Measurements from ENCODE around the gene CYP21A2.
"Not testable (repeated sequence)": the region's sequence is repeated elsewhere in the genome, so short reads cannot be mapped to it uniquely, and the experiment has no call there.

CYP21A2 gene

DNA sequence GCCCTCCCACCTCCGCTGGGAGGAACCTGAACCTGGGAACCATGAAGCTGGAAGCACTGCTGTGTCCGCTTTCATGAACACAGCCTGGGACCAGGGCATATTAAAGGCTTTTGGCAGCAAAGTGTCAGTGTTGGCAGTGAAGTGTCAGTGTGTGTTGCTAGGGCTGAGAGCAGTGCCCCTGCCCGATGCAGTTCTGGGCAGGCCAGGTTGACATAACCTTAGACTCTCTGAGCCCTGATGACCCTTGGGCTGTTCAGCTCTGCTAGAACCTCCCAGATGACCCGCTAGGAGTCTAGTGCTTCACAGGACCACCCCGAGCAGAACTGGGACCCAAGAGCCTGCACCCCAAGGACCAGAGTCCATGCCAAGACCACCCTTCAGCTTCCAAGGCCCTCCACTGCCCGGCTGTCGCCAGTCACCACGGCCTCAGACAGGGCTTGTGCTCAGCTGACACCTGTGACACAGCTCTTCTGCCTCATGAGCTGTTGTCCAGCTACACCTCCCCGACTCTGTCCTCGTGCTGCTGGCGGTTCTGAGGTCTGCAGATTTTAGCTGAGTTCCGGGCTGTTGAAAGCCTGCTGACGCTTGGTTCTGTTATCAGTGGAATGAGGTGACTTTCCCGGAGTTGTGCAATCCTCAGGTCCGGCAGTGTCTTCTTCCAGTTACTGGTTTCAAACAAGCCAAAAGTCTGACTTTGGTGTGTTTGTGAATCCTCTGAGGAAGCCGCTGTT, 2.8 kb upstream of the CYP21A2 start:
- DNase-seq = not testable (repeated sequence)

DNA sequence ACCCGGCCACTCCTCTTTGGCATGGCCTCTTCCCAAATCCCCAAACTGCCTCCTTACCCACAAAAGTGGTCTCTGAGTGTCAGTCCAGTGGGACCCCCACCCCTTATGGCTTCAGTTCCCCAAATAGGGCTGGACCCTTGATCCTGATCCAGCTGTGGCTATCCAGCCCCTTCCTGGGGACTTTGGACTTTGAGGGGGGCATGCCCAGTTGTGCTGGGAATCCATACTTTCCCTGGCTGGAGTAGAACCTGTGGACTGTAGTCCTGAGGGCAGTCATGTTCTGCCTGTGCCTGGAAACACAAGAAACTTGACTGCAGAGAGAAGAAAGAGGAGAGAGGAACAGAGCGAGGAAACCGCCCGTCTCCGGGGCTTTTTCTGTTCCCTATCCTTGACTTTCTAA, 1.1 kb upstream of the CYP21A2 start:
- DNase-seq = not testable (repeated sequence)

DNA sequence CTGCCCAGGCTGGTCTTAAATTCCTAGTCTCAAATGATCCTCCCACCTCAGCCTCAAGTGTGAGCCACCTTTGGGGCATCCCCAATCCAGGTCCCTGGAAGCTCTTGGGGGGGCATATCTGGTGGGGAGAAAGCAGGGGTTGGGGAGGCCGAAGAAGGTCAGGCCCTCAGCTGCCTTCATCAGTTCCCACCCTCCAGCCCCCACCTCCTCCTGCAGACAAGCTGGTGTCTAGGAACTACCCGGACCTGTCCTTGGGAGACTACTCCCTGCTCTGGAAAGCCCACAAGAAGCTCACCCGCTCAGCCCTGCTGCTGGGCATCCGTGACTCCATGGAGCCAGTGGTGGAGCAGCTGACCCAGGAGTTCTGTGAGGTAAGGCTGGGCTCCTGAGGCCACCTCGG, 663 bp downstream of the CYP21A2 start:
- DNase-seq = not testable (repeated sequence)

DNA sequence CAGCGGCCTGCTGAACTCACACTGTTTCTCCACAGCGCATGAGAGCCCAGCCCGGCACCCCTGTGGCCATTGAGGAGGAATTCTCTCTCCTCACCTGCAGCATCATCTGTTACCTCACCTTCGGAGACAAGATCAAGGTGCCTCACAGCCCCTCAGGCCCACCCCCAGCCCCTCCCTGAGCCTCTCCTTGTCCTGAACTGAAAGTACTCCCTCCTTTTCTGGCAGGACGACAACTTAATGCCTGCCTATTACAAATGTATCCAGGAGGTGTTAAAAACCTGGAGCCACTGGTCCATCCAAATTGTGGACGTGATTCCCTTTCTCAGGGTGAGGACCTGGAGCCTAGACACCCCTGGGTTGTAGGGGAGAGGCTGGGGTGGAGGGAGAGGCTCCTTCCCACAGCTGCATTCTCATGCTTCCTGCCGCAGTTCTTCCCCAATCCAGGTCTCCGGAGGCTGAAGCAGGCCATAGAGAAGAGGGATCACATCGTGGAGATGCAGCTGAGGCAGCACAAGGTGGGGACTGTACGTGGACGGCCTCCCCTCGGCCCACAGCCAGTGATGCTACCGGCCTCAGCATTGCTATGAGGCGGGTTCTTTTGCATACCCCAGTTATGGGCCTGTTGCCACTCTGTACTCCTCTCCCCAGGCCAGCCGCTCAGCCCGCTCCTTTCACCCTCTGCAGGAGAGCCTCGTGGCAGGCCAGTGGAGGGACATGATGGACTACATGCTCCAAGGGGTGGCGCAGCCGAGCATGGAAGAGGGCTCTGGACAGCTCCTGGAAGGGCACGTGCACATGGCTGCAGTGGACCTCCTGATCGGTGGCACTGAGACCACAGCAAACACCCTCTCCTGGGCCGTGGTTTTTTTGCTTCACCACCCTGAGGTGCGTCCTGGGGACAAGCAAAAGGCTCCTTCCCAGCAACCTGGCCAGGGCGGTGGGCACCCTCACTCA, 1.4 kb downstream of the CYP21A2 start:
- DNase-seq = not testable (repeated sequence)

DNA sequence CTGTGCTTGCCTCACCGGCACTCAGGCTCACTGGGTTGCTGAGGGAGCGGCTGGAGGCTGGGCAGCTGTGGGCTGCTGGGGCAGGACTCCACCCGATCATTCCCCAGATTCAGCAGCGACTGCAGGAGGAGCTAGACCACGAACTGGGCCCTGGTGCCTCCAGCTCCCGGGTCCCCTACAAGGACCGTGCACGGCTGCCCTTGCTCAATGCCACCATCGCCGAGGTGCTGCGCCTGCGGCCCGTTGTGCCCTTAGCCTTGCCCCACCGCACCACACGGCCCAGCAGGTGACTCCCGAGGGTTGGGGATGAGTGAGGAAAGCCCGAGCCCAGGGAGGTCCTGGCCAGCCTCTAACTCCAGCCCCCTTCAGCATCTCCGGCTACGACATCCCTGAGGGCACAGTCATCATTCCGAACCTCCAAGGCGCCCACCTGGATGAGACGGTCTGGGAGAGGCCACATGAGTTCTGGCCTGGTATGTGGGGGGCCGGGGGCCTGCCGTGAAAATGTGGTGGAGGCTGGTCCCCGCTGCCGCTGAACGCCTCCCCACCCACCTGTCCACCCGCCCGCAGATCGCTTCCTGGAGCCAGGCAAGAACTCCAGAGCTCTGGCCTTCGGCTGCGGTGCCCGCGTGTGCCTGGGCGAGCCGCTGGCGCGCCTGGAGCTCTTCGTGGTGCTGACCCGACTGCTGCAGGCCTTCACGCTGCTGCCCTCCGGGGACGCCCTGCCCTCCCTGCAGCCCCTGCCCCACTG, 2.3 kb downstream of the CYP21A2 start:
- not testable (repeated sequence) for DNase-seq

DNA sequence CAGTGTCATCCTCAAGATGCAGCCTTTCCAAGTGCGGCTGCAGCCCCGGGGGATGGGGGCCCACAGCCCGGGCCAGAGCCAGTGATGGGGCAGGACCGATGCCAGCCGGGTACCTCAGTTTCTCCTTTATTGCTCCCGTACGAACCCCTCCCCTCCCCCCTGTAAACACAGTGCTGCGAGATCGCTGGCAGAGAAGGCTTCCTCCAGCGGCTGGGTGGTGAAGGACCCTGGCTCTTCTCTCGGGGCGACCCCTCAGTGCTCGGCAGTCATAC, 2.8 kb downstream of the CYP21A2 start:
- not testable (repeated sequence) for DNase-seq

DNA sequence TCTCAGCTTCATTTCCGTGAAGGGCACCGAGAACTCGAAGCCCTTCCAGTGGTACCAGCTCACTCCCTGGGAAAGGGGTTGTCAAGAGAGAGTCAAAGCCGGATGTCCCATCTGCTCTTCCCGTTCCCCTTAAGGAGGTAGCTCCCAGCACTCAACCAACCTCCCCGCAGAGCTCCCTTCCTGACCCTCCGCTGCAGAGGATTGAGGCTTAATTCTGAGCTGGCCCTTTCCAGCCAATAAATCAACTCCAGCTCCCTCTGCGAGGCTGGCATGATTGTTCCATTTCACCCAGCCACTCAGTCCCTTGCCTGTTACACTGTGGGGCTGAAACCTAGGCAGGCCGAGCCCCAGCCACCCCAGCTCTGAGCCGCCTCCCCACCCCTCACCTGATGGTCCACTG, 3.2 kb downstream of the CYP21A2 start:
- DNase-seq = not testable (repeated sequence)

DNA sequence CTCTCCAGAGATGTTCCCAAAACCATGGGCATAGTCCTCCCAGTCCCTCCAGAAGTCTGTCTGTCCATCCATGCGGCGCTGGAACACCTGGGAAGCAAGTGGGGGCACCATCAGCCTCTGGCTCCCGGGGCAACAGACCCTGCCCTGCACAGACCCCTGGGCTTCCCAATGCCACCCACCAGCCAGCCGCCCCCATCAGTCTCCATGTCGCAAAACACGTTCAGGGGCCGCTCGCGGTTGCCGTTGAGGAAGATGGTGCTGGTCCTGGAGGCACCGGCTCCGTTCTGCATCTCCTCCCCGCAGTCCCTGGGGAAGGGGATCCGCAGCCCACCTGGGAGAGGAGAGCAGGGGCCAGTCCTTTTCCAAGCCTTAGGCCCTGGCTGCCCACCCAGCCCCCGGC, 4.1 kb downstream of the CYP21A2 start:
- not testable (repeated sequence) for DNase-seq

DNA sequence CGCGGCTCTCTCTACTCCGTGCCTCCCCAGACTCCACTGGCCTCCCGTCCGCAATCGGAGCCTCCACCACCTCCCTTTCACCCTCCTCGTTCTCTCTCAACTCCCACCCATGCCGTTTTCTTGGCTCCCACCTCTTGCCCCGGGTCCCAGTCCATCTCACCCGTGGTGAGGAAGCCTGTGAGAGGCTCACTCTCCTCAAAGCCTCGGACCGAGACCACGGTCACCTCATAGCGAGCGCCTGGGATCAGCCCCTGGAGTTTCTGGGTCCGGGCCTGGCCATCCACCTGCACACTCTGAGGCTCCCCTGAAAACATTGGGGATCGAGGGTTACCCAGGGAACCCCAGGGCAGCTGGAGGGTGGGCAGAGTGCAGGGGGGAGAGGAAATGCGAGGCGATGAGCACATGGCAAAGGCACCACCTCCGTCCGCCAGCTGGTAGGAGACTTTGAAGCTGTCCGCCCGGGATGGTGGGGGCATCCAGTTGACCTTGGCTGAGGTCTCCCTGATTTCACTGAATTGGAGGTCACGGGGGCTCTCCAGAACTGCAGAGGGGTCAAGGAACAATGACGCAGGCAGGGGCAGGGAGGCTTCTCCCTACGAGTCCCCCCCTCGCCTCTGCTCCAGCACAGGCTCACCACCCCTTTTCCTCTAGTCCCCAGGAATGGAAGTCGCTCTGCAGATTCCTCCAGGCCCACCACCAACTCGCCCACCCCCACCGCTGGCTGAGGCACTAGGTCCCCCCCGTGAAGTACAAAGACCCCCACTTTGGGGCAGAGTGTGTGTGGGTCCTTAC, 5.6 kb downstream of the CYP21A2 start:
- DNase-seq = not testable (repeated sequence)

DNA sequence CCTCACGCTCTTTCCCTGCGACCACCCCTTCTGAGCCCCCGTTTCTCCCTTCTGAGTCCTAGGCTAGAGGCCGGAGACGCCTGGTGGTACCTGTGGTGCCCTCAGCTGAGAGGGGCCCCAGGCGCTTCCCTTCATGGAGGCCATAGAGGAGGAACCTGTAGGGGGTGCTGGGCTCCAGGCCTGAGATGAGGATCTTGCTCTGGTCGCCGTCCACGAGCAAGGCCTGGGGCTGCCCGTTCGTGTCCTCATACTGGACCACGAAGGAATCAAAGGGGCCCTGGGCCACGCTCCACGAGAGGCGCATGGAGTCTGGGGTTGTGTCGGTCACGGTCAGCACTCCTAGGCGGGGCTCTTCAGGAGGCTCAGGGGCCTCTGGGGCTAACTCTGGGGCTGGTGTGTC, 6.7 kb downstream of the CYP21A2 start:
- DNase-seq = not testable (repeated sequence)

DNA sequence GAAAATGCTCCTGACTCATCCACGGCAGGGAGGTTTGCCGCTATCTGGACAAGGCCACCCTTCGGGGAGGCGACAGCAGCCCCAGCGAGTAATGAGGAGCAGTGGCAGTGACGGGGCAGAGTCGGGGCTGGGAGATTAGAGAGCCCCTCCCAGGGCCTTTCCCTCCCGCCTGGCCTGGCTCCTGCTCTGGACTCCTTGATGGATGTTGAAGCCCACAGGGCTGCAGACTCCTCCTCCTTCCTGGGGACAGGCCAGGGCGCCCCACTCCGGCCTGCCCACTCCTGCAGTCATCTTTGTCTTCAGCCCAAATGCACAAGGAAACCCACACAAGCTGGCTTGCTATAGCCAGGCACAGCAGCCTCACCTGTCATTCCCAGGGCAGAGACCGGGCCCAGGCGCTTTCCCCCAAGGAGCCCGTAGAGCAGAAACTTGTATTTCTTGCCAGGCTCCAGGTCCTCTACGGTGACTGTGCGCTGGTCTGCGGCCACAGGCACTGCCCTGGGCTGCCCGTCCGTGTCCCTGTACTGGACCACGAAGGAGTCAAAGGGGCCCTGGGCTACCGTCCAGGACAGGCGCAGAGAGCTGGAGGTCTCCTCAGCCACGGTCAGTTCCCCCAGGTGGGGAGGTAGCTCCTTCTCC, 7.7 kb downstream of the CYP21A2 start:
- no peak for DNase-seq

DNA sequence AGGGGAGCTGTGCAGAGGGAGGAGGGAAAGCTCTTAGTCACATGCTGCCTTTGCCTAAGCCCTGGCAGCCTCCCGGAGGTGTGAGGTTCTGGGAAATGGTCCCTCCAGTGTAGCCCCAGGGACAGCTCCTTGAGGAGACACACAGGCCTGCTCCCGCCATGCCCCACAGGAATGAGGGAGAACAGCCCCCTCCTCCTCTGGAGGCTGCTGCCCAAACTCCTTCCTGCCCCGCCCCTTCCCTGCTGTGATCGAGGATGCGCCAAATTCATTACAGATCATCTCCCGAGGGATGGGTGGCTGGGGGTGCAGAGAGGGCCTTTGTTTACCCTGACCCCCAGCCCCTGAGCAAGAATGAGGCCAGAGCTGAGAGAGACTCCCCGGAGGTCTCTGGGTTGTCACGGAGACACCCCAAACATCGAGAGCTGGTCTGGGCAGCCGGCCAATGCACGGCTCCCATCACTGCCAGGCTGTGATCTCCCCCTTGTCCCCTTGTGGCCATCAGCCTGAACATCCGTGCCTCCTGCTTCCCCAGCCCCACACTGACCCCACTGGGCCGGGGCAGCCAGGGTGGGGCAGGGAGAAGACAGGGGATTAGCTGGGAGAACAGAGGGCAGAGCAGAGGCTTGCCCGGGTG, 8.4 kb downstream of the CYP21A2 start:
- no peak for DNase-seq

DNA sequence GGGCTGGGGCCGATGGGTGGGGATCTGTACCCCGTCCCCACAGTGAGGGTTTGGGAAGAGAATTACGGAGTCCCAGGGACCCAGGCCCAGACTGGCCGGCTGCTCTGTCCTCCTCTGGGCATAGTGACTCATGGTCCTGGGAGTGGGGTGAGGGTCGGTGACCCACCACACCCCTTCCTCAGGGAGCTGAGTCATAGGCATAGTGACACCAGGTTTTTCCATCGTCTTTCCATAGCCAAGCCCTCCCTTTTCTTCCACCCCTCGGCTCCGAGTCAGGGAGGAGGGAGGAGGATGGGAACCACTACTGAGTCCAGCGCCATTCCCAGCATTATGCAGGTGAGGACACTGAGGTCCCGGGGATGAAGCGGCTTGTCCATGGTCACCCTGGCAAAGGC, 8.9 kb downstream of the CYP21A2 start:
- no peak for DNase-seq

DNA sequence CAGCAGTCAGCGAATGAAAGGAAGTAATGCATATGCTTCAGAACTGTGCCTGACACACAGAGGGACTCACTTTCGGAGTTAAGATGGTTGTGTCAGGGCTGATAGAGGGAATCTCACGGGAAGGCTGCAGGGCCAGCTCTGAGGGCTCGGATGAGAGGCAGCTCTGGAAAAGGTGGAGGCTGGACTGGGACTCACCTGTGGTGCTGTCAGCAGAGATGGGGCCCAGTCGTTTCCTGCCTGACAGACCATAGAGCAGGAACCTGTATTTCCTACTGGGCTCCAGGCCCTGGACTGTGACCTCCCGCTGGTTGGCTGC, 9.3 kb downstream of the CYP21A2 start:
- DNase-seq = no peak

DNA sequence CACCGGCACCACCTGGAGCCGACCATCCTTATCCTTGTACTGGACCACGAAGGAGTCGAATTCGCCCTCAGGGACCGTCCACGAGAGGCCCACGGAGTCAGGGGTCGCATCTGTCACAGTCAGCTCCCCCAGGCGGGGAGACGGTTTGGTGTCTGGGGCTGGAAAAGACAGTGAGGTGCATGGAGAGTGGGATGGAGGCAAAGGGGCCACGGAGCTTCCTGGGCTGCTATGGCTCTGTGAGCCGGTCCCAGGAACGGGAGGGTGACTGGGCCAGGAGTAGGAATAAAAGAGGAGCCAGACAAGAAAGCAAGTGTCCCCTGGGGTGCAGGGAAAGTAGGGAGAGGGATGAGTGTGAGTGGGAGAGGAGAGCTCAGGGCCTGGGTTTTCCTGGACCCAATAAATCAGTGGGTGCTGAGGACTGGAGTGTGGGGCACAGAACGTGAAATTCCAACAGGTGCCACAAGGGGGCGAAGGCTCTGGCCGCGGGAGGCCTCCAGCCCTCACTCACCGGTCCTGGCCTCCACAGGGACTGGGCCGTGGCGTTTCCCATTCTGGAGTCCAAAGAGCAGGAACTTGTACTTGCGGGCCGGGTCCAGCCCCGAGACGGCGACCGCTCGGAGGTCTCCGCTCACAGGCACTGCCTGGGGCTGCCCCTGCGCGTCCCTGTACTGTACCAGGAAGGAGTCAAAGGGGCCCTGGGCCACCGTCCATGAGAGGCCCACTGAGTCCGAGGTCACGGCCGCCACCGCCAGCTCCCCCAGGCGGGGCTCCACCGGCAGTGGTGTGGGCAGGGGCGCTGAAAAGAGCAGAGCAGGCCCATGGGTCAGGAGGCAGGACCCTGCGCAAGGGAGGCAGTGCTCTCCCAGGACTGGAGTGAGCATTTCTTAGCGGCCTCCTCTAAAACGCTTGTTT, 9.9 kb downstream of the CYP21A2 start:
- peak; percentile 38 to 45 for DNase-seq

DNA sequence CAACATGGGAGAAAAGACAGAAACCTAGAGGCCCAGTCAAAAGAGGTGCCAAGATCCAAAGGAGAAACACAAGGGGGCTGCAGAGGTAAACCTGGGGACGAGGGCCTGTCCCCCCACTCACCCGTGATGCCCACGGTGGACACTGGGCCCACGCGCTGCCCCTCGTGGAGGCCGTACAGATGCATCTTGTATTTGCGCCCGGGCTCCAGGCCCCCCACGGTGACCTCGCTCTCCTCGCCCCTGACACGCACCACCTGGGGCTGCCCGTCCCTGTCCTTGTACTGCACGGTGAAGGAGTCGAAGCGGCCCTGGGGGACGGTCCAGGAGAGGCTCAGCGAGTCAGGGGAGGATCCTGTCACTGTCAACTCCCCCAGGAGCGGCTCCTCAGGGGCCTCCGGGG, 10.9 kb downstream of the CYP21A2 start:
- DNase-seq = not testable (repeated sequence)

DNA sequence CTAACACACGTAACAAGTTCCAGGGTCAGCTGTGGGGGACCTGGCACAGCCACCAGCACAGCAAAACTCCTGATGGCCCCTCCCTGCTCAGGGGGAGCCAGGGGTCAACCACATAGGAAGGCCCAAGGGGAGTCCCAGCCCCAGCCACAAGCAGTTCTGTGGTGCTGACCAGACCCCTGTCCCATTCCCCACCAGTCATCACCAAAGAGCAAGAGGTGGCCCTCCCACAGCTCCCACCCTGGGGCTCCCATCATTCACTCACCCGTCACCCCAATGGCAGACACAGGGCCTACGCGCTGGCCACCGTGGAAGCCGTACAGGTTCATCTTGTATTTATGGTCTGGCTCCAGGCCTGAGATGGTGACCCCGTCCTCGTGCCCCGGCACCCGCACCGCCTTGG, 11.5 kb downstream of the CYP21A2 start:
- not testable (repeated sequence) for DNase-seq

DNA sequence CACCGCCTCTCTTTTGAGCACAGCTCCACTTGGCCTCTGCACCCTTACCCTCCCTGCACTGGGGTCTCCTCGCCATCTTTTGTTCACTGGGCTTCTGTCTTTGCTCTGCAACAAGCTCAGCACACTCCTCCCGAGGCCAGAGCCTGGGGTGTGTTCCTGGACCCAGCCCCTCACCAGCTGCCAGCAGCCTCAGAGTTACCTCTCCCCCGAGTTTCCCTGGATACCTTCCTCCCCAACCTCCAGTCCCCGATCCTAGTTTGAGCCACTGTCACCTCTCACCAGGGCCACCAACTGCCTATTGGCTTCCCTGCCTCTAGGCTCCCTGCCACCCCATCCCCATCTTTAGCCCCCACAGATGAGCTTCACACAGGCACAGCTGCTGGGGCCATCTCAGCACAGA, 12.3 kb downstream of the CYP21A2 start:
- DNase-seq = no peak

DNA sequence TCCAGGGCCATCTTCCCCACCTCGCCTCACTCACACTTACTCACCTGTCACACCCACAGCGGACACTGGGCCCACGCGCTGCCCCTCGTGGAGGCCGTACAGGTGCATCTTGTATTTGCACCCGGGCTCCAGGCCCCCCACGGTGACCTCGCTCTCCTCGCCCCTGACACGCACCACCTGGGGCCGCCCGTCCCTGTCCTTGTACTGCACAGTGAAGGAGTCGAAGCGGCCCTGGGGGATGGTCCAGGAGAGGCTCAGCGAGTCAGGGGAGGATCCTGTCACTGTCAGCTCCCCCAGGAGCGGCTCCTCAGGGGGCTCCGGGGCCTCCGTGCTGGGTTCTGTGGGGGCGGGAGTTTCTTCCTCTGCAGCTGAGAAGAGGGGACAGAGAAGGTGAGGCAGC, 14.4 kb downstream of the CYP21A2 start:
- not testable (repeated sequence) for DNase-seq

DNA sequence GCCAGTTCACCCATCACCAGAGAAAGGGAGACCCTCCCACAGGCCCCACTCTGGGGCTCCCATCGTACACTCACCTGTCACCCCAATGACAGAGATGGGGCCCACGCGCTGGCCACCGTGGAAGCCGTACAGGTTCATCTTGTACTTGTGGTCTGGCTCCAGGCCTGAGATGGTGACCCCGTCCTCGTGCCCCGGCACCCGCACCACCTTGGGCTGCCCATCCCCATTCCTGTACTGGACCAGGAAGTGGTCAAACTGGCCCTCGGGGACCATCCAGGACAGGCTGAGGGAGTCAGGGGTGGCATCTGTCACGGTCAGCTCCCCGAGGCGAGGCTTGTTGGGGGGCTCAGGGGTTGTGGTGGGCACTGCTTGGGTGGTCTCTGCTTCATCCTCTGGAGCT, 15.1 kb downstream of the CYP21A2 start:
- not testable (repeated sequence) for DNase-seq

DNA sequence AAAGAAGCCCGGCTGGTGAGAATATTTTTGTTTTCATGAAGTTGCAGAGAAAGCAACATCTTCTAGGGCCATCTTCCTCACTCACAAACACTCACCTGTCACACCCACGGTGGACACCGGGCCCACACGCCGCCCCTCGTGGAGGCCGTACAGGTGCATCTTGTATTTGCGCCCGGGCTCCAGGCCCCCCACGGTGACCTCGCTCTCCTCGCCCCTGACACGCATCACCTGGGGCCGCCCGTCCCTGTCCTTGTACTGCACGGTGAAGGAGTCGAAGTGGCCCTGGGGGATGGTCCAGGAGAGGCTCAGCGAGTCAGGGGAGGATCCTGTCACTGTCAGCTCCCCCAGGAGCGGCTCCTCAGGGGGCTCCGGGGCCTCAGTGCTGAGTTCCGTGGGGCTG, 17.5 kb downstream of the CYP21A2 start:
- DNase-seq = not testable (repeated sequence)
